IPS-15b (cell line): Measurements from ENCODE around the gene MTERF4.

Experiments
- H3K27me3 ChIP-seq: one replicate; pipeline ENCODE4 v1.6.1; 2013; ENCODE audit warnings: low read length; ENCODE audit not compliant: control insufficient read depth, insufficient read depth
- H3K36me3 ChIP-seq: one replicate; pipeline ENCODE4 v1.6.1; 2013; ENCODE audit warnings: low read length; ENCODE audit not compliant: control insufficient read depth, insufficient read depth
- H3K4me1 ChIP-seq: one replicate; pipeline ENCODE4 v1.6.1; 2013; ENCODE audit warnings: mild to moderate bottlenecking, low read length; ENCODE audit not compliant: control insufficient read depth, insufficient read depth
- H3K4me3 ChIP-seq: one replicate; pipeline ENCODE4 v1.5.1; 2013; ENCODE audit warnings: low read depth, low read length
- H3K9ac ChIP-seq: one replicate; pipeline ENCODE4 v1.6.1; 2013; ENCODE audit warnings: low read depth, mild to moderate bottlenecking, low read length
- H3K9me3 ChIP-seq: one replicate; pipeline ENCODE4 v1.6.1; 2013; ENCODE audit warnings: mild to moderate bottlenecking, low read length; ENCODE audit not compliant: control insufficient read depth, insufficient read depth

The MTERF4 gene

GRCh38 chr2:241116606-241117560, 14.8 kb upstream of the MTERF4 start:
- no peak overlapping the region for H3K9ac ChIP-seq
- no peak overlapping the region for H3K4me3 ChIP-seq
- no peaks in the 10 kb centered on the region for H3K4me1 ChIP-seq
- no peaks in the 10 kb centered on the region for H3K9me3 ChIP-seq
- peaks cover 8% of the 10 kb centered on the region for H3K36me3 ChIP-seq
- no peaks in the 10 kb centered on the region for H3K27me3 ChIP-seq

- H3K27me3 ChIP-seq = no peaks in the 10 kb centered on the region
- no peaks in the 10 kb centered on the region for H3K4me1 ChIP-seq
- no peak overlapping the region for H3K4me3 ChIP-seq
- H3K9me3 ChIP-seq = no peaks in the 10 kb centered on the region
- peaks cover 11% of the 10 kb centered on the region for H3K36me3 ChIP-seq
- no peak overlapping the region for H3K9ac ChIP-seq
These were observed 13.3 kb upstream of the MTERF4 start for GRCh38 chr2:241115361-241115760.

DNA sequence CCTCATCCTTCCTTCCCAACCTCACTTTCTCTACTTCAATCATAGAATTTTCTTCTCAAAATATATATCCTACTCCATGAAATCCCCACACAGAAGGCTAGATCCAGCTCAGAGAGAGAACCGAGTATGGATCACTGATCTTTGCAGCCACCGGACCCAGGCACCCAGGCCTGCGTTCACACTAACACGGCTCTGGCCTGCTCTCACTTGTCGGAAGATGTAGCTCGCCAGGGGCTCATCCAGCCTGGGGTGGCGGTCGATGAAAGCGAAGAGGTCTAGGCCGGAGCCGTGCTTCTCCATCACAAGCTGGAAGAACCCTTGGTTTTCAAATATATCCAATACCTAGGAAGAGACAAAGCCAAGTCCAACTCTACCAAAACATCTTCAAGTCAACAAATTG, 12.7 kb upstream of the MTERF4 start:
- no peak overlapping the region for H3K9ac ChIP-seq
- no peaks in the 10 kb centered on the region for H3K4me1 ChIP-seq
- no peaks in the 10 kb centered on the region for H3K9me3 ChIP-seq
- peaks cover 15% of the 10 kb centered on the region for H3K36me3 ChIP-seq
- no peak overlapping the region for H3K4me3 ChIP-seq
- no peaks in the 10 kb centered on the region for H3K27me3 ChIP-seq

DNA sequence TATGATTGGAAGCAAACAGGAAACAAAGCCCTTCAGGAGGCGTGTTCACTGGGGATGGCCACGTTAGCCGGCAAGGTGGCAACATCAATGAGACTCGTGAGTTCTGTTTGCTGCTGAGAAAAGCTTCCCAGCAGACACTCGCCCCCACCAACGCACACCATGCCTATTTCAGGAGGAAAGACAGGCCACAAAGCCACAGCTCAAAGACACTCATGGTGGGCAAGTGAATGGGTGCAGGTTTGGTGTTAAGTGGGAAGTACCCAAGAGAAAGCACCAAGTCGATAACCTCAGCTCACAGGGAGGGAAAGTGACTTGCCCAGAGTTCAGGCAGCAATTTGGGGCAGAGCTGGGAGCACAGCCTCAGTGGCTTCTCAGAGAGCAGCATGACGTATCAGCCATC, 10.5 kb upstream of the MTERF4 start:
- Histone ChIP-seq H3K9me3 (no peaks in the 10 kb centered on the region), H3K36me3 (peaks cover 25% of the 10 kb centered on the region), H3K4me1 (no peaks in the 10 kb centered on the region), H3K27me3 (no peaks in the 10 kb centered on the region), H3K9ac (no peak overlapping the region), H3K4me3 (no peak overlapping the region)

DNA sequence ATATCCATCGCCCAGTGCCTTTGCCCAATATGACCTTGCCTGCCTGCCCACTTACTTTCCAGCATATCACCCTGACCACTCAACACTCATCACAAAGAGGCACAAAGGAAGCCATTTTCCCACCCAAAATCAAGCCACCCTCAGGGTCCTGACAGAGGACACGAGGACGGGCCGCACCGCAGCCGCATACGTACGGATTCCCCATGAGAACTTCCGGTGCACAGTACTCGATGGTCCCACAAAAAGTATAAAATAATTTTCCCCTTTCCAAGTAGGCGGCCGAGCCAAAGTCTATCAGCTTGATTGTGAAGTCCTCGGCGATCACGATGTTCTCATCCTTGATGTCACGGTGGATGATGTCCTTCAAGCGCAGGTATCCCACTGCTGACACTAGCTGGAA, 10.0 kb upstream of the MTERF4 start:
- no peaks in the 10 kb centered on the region for H3K4me1 ChIP-seq

GRCh38 chr2:241111440-241111805, 9.3 kb upstream of the MTERF4 start:
- Histone ChIP-seq H3K27me3 (no peaks in the 10 kb centered on the region), H3K36me3 (peaks cover 30% of the 10 kb centered on the region), H3K4me1 (no peaks in the 10 kb centered on the region), H3K9me3 (no peaks in the 10 kb centered on the region), H3K4me3 (no peak overlapping the region), H3K9ac (no peak overlapping the region)

More for the DNA sequence above, 10.0 kb upstream of the MTERF4 start:
- Histone ChIP-seq H3K9me3 (no peaks in the 10 kb centered on the region), H3K9ac (no peak overlapping the region), H3K27me3 (no peaks in the 10 kb centered on the region), H3K36me3 (peaks cover 30% of the 10 kb centered on the region), H3K4me3 (no peak overlapping the region)

DNA sequence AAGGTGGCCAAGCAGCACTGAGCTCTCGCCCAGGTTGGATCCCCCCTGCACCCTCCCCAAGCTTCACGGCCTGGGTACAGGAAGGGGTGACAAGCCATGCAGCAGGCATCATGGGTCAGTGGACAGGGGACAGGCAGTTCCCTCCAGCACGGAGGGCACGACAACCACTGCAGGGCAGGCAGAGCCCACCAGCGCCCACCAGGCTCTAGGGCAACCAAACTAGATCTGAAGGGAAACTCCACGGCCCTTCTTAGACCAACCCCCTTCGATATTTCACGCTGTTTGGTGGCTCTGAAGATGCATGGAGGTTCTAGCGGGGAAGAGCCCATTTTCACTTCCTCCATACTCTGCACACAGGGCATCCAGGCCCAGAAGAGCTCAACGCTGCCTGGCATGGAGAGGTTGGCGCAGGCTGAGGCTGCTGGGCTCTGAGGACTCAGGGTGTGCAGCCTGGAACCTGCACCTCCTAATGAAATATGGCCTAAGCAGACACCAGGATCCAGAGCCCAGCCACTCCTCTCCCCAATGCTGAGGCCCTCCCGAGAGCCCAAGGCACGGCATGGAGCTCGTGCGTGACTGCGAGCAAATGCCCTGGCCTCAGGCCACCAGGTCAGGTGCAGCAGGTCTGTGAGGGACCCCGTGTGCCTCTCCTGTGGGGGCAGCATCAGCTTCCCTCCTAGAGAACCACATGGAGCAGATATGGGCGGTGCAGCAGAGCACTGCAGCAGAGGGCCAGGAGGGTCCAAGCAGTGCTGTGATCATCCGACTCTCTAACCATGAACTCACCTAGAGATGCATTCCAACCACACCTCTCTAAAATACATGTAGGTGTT, 8.7 kb upstream of the MTERF4 start:
- H3K27me3 ChIP-seq = no peaks in the 10 kb centered on the region
- peaks cover 30% of the 10 kb centered on the region for H3K36me3 ChIP-seq
- no peaks in the 10 kb centered on the region for H3K4me1 ChIP-seq
- no peaks in the 10 kb centered on the region for H3K9me3 ChIP-seq
- H3K4me3 ChIP-seq = no peak overlapping the region
- H3K9ac ChIP-seq = no peak overlapping the region

DNA sequence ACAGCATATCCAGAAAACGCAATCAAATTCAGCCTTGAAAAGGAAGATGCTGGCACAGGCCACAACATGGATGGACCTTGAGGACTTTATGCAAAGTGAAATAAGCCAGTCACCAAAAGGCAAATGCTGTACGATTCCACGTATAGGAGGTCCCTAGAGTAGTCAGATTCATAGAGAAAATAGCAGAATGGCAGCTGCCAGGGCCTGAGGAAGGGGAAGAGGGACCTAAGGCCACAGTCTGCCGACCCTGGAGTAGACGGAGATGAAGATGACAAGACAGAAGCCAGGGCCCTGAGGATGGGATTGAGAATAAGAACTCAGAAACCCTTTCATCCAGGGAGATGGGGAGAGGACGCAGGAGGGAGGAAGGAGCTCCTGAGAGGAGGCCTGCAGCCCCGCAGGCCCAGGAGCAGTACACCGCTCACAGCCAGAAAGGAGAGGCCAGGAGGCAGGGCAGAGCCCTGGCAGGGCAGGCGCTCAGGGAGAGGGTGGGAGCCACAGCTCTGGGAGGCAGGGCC, 8.1 kb upstream of the MTERF4 start:
- Histone ChIP-seq H3K27me3 (no peaks in the 10 kb centered on the region), H3K9me3 (no peaks in the 10 kb centered on the region), H3K4me1 (no peaks in the 10 kb centered on the region), H3K36me3 (peaks cover 30% of the 10 kb centered on the region), H3K9ac (no peak overlapping the region), H3K4me3 (no peak overlapping the region)

DNA sequence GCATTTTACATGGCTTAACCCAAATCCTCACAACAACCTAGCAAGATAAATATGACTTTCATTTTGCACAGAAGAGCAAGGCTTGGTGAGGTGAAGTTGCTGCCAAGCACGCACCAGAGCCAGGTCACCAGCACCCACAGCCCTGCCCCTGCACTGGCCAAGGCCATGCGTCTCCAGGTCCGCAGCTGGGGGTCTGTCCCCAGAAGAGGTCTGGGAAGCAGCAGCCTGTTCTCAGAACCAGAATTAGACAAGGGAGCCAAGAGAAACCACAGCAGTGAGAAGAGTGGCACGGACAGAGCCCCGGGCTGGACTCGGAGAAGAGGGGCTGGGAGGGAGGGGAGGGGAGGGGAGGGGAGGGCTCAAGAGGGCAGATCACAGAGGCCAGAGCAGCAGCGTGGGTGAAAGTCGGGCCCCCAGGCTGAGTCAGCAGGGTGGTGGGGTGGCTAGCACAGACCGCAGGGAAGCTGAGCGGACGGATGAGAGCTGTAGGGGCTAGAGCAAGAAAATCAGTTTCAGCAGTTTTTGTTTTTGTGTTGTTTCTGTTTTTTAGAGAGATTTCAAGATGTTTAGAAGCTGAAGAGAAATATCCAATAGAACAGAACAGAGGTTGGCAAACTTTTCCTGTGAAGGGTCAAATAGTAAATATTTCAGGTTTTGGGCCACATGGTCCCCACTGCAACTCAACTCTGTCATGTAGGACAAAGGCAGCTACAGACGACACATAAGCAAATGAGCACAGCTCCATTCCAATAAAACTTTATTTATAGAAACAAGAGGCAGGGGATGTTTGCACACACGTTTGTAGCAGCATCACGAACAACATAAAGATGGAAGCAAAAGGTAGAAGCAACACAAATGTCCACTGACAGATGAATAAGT, 7.4 kb upstream of the MTERF4 start:
- no peak overlapping the region for H3K4me3 ChIP-seq
- H3K9ac ChIP-seq = no peak overlapping the region

DNA sequence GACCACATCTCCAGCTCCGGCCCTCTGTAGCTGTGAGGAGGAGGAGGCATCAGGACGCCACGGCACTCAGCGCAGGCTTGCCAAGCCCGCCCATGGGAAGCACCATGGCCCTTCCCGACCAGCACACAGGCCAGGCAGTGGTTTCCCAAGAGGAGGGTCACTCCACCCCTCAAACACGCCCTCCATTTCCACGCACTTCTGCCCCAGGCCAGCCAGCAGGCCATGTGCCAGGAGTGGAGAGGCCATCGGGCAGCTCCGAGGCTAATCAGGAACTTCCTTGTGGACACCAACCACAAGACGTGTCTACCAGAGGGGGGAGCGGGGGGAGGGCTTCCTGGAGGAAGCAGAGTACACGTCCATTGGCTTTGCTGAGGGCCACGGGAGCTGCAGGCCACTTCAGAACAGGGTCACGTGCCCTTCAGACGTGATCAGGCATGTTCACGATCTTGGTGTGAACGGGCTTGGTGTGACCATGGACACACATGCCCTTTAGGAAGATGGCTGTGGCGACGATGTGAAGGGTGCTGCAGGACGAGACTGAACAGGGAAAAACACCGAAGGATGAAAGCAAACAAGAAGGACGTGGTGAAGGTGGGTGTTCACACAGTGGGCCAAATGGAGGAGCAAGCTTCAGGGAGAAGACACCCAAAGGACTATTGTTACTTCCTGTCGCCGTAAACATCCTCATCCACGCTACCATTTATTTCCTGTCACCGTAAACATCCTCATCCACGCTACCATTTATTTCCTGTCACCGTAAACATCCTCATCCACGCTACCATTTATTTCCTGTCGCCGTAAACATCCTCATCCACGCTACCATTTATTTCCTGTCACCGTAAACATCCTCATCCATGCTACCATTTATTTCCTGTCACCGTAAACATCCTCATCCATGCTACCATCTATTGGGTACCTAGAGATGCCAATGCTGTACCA, 6.5 kb upstream of the MTERF4 start:
- Histone ChIP-seq H3K4me3 (no peak overlapping the region), H3K36me3 (peaks cover 29% of the 10 kb centered on the region), H3K27me3 (no peaks in the 10 kb centered on the region), H3K9ac (no peak overlapping the region), H3K4me1 (no peaks in the 10 kb centered on the region), H3K9me3 (no peaks in the 10 kb centered on the region)

More for the DNA sequence above, 7.4 kb upstream of the MTERF4 start:
- Histone ChIP-seq H3K4me1 (no peaks in the 10 kb centered on the region), H3K27me3 (no peaks in the 10 kb centered on the region), H3K36me3 (peaks cover 30% of the 10 kb centered on the region), H3K9me3 (no peaks in the 10 kb centered on the region)
